NCI-H2196 (cell line): ENCODE results near the gene ARHGEF3.
A peak's percentile ranks its signal among the peaks of the same experiment; 100 is the strongest.

Source experiments
- DNase-seq: peaks from one replicate; lab custom pipeline; 2025; ENCODE audit not compliant: unreplicated experiment; lab: John Stamatoyannopoulos, UW

ARHGEF3 gene

DNA sequence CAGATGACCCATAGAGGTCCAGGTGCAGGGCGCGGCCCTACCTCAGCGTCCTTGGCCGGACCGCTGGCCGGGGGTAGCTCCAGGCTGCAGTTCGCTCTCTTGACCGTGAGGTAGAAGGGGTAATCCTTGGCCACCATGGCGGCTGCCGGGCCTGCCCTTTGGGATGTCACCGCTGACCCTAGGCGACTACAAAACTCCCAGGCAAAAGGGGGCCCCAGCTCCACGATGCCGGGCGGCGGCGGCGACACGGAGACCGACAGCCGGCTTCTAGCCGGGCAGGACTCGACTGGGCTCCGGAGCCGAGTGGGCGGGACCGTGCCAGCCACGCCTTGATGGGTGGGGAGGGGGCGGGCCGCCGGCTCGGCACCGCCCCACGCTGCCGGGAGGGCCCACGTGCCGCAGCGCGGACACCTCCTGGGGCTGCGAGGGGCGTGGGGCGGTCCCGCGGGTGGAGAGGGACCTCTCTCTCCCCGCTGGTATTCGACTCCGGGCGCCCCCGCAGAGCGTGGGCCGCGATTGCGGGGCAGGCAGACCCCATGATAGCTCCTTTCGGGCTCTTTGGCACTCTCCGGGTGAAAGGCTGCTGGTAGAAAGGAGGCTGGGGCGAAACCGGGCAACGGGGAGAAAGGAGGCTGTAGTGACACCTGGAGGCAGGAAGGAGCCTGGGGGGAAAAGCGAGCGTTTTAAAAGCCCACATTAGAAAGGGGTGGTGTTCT lies at the start of gene ARHGEF3:
ARHGEF3 (minus strand) TSS at position 288 of the 716 bp plus-strand sequence; CDS start at position 137, 151 bp downstream.
- peak; percentile 43 for DNase-seq

DNA sequence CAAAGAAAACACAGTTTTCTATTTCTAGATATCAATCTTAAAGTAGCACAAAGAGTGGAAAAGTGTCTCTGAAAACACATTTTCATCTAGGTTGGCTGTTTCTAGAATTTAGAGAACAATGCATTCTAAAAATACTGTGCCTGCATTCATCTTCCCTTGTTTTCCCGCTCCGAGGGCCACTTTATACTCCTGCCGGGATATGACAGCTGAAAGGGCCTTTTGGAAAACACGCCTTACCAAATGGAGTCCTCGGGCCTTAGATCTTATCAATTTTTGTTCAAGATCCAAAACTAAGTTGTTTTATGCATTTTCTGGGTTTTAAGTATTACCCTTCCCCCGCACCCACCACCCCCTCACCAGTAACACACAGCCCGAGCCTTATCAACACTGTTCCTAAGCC lies 47.9 kb upstream of the ARHGEF3 start:
- DNase-seq: no peak

DNA sequence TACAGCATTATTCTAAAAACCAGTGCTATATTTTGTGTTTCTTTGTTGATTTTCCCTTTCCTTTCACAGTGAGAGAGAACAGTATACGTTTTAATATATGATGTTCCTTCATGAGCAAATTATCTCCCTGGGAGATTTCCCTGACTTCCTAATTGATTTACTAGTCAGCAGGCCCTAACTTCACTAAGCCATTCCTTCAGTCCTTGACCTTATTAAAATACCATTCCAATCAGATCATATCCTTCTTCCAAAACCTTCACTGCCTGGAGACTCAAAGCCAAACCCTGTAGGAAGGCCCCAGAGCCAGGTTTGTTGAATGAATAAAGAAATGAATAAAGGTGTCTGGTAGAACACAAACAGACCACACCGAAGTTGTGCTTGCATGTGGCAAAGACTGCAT lies 43.8 kb upstream of the ARHGEF3 start:
- DNase-seq: no peak

- no peak for DNase-seq
Measured at GRCh38 chr3:56844536-56844935, 42.8 kb upstream of the ARHGEF3 start.

DNA sequence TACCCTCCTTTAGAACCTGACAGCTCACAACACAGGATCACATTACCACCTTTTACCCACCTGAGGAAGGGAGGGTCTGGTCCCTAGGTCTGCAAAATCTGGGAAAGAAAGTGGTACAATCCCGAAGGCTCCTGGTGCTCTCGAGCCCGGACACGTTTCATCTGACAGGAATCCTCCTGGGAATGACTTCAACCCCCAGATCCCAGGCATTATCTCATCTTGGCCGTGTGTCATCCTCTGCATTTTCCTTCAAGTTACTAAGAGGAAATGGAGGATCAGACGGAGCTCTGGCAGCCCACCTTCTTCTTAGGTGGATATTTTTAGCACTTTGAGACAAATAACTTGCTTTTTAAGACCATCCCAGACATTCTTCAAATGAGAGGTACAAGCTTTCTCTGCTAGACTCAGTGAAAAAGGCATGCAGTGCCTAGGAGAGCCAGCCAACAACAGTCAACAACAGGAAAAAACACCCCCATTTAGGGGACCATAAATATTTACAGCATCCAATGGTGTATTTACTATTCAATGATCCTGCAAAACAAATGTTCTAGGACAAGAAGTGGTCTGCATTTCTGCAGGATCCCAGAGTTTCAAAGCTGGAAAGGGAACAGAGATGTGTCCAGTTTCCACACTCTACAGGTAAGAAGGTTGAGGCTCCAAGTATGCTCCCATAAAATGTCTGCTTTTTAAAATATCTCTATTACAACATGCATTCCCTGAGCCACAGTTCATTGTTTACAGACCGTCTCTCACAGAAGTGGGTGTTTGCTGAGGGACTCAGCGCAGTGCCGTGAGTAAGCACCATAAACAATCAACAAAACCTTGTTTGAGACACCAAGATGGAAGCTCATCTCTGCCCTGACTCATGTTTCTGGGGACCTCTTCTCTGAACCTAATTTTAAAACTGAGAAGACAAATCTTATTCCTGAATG lies 38.3 kb upstream of the ARHGEF3 start:
- no peak for DNase-seq

GRCh38 chr3:56838448-56838847 lies 36.7 kb upstream of the ARHGEF3 start:
- DNase-seq: no peak

DNA sequence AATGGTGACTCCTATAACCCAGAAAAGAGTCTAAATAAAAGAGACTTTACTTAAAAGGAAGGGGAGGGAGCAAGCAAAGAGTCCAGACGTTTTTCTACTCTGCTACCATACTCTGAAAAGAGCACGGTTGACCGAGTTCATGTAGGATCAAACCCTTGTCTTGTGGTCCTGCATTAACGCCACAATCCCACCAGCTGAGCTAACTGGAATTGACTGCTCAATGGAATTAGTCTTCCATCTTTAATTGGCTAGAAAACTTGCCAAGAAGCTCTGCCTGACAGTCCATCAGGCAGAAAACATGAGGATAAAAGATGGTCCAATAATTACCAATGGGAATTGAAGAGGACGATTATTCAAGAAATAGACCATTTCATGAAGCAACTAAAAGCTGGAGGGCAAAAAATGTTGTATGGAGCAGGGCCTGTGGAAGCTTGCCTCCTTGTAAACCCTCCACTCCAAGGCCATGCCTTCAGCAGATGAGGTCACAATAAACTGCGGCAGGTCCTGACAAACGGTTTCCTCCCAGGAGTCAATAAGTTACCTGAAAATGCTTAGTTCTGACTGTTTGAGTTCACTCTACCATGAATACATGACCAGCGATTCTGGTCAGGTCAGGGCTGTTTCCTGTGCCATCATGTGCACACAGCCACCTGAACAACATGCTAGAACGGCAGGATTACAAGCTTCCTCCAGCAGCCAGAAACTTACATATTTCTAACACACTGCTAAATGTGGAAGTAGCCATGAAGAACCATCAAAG lies 35.6 kb upstream of the ARHGEF3 start:
- DNase-seq: no peak

- no peak for DNase-seq
Measured at GRCh38 chr3:56836276-56837163, 34.8 kb upstream of the ARHGEF3 start.

- DNase-seq: no peak
Measured at GRCh38 chr3:56835650-56836227, 34.0 kb upstream of the ARHGEF3 start.

- DNase-seq: no peak
Measured at GRCh38 chr3:56833536-56833935, 31.8 kb upstream of the ARHGEF3 start.

DNA sequence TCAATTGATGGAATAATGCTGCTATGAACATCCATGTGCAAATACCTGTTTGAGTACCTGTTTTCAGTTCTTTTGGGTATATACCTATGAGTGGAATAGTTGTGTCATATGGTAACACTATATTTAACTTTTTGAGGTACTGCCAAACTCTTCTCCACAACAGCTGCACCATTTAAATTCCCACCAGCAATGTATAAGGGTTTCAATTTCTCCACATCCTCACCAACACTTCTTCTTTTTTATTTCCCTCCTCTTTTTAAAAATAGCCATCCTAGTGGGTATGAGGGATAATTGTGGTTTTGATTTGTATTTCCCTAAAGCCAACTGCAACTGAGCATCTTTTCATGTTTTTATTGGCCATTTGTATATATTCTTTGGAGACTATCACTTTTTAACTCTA lies 31.3 kb upstream of the ARHGEF3 start:
- DNase-seq: no peak

DNA sequence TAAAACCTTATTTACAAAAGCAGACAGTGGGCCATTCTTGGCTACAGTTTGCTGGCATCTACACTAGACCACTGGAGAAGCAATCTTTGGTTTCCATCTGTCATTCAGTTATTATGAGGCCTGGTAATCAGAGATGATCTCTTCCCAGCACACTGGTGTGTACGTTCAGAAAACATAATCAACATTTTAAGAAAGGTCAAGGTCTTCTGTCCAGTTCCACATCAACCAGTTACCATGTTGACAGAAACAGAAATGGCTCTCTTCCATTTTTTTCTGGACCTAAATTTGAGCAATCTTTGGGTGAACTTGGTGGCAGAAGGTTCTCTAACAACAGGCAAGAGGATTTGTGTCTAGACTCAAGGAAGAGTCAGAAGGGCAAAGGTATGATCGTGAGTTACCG lies 29.8 kb upstream of the ARHGEF3 start:
- no peak for DNase-seq

- DNase-seq: no peak
Measured at GRCh38 chr3:56830884-56831283, 29.1 kb upstream of the ARHGEF3 start.

DNA sequence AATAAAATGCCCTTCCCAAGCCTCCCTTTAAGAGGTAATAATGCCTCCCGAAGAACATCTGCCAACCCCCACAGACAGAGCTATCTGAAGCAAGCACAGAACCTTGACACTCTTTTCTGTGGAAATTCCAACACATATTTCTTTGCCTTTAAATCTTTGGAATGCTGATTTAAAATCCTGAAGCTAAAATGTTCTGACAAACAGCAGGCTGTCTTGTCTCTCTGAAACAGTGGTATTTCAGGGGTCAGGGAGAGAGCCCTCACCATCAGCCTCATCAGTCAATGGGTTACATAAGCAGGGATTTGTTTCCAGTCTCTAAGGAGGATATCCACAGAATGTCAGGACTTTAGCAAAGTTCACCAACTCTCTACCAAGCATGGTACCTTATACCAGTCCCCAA lies 27.8 kb upstream of the ARHGEF3 start:
- DNase-seq: no peak

- DNase-seq: no peak
Measured at GRCh38 chr3:56826831-56827722, 25.3 kb upstream of the ARHGEF3 start.

GRCh38 chr3:56825567-56826438 lies 24.1 kb upstream of the ARHGEF3 start:
- DNase-seq: no peak

- DNase-seq: no peak
Measured at GRCh38 chr3:56823984-56824703, 22.4 kb upstream of the ARHGEF3 start.
